Neural crest cell (in vitro differentiated cells): ENCODE results near the gene GMCL2. TPM values are rescaled to one million over a fixed set of nuclear protein-coding genes. Genes with fewer than 3 reads are reported as not detected.

Source experiments
- DNase-seq: peaks from one replicate; pipeline ENCODE4 v3.0.0; 2021; ENCODE audit warnings: low read depth, mixed read lengths, low spot score
- H3K27ac Mint-ChIP-seq: one replicate; pipeline ENCODE4 v1.8.0; 2021; ENCODE audit warnings: mild to moderate bottlenecking, mixed read lengths; ENCODE audit not compliant: unreplicated experiment
- H3K27me3 Mint-ChIP-seq: 2 replicates; pipeline ENCODE4 v1.8.0; 2021; ENCODE audit warnings: low read depth, mild to moderate bottlenecking, mixed read lengths
- H3K36me3 Mint-ChIP-seq: 2 replicates; pipeline ENCODE4 v1.8.0; 2021; ENCODE audit warnings: low read depth, mild to moderate bottlenecking, mixed read lengths
- H3K4me1 Mint-ChIP-seq: 2 replicates; pipeline ENCODE4 v1.8.0; 2021; ENCODE audit warnings: mixed read lengths
- H3K4me3 Mint-ChIP-seq: one replicate; pipeline ENCODE4 v1.8.0; 2021; ENCODE audit warnings: mild to moderate bottlenecking, mixed read lengths
- H3K9me3 Mint-ChIP-seq: 2 replicates; pipeline ENCODE4 v1.8.0; 2021; ENCODE audit warnings: mixed read lengths
- long read RNA-seq: library from polyadenylated mRNA; unstranded; transcript quantifications from one replicate; pipeline ENCODE4 v2.0.0, GENCODE V29; 2020
- total RNA-seq: library from RNA; stranded (reverse); gene quantifications from 2 replicates; pipeline ENCODE4 v1.2.1, GENCODE V29; 2021
- TF ChIP-seq, protein P1 (sequence below): fragments of 200-600 bp; sonication (generic); conservative IDR thresholded peaks from 2 replicates; pipeline ENCODE4 v1.5.0; 2021; ENCODE audit warnings: antibody characterized with exemption, mild to moderate bottlenecking

GMCL2 gene
- total RNA-seq, result not detected in 2 replicates
- long read RNA-seq, result 0 reads

DNA sequence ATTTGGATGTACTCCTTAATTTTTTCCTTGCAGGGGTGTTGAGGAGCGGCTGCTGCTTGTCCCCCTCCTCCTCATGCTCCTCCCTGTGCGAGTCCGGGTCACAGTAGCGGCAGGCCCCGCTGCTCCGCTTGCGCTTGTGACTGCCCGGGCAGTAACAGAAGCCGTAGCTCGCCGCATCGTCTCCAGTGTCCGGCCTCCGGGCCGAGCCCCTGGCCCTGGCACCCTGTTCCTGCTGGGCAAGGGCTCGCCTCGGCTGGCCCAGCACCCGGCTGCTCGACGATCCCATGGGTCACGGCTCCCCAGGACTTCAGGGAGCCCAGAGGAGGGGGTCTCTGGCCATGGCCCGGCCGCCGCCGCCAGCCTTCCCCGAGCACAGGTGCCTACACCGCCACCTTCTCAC, at the start of gene GMCL2:
Gene GMCL2 (minus strand): TSS at position 358 of the 400 bp plus-strand sequence. CDS start 72 bp downstream, at position 286.
- peak within 1 kb of the TSS; percentile 43 for H3K27ac Mint-ChIP-seq
- no peak for DNase-seq
- no peak within 1 kb of the TSS for H3K4me3 Mint-ChIP-seq
- H3K36me3 Mint-ChIP-seq, result no peaks in the 10 kb centered on the region
- TF ChIP-seq, protein P1, sequence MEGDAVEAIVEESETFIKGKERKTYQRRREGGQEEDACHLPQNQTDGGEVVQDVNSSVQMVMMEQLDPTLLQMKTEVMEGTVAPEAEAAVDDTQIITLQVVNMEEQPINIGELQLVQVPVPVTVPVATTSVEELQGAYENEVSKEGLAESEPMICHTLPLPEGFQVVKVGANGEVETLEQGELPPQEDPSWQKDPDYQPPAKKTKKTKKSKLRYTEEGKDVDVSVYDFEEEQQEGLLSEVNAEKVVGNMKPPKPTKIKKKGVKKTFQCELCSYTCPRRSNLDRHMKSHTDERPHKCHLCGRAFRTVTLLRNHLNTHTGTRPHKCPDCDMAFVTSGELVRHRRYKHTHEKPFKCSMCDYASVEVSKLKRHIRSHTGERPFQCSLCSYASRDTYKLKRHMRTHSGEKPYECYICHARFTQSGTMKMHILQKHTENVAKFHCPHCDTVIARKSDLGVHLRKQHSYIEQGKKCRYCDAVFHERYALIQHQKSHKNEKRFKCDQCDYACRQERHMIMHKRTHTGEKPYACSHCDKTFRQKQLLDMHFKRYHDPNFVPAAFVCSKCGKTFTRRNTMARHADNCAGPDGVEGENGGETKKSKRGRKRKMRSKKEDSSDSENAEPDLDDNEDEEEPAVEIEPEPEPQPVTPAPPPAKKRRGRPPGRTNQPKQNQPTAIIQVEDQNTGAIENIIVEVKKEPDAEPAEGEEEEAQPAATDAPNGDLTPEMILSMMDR, result no peak
- peaks cover 4% of the 10 kb centered on the region for H3K27me3 Mint-ChIP-seq
- H3K4me1 Mint-ChIP-seq, result no peaks in the 10 kb centered on the region
- no peaks in the 10 kb centered on the region for H3K9me3 Mint-ChIP-seq

DNA sequence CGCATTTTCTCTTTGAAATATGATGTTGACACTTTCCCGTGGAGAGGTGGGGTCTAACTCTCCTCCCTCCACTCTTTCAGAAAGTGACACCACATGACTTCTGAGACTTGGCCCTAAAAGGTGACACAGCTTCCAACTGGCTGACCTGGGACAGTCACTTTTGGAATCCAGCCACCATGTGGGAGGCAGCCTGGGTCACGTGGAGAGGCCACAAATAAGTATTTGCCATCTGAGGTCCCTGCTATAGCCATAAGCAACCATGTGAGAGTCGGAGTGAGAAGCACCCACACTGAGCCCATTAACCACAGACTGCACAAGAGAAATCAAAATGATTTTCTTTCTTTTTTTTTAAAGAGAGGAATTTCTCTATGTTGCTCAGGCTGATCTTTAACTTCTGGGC, 49.5 kb upstream of the GMCL2 start:
- Mint-ChIP-seq H3K4me1 (peaks cover 12% of the 10 kb centered on the region), H3K9me3 (no peaks in the 10 kb centered on the region), H3K36me3 (no peaks in the 10 kb centered on the region), H3K27ac (no peak overlapping the region), H3K27me3 (peaks cover 4% of the 10 kb centered on the region), H3K4me3 (peak overlapping the region; percentile 32)
- DNase-seq, result no peak
- TF ChIP-seq, protein P1, result no peak

- TF ChIP-seq, protein P1, result no peak
- Mint-ChIP-seq H3K36me3 (no peaks in the 10 kb centered on the region), H3K4me3 (peak overlapping the region; percentile 32), H3K27ac (no peak overlapping the region), H3K9me3 (no peaks in the 10 kb centered on the region), H3K27me3 (peaks cover 4% of the 10 kb centered on the region), H3K4me1 (peaks cover 18% of the 10 kb centered on the region)
- no peak for DNase-seq
These were observed 49.0 kb upstream of the GMCL2 start for GRCh38 chr5:178236126-178236525.

- DNase-seq, result no peak
- TF ChIP-seq, protein P1, result no peak
- Mint-ChIP-seq H3K27me3 (peaks cover 4% of the 10 kb centered on the region), H3K4me1 (peaks cover 20% of the 10 kb centered on the region), H3K27ac (no peak overlapping the region), H3K4me3 (peak overlapping the region; percentile 79), H3K9me3 (no peaks in the 10 kb centered on the region), H3K36me3 (peaks cover under 1% of the 10 kb centered on the region)
These were observed 48.4 kb upstream of the GMCL2 start for GRCh38 chr5:178235588-178235974.

GRCh38 chr5:178234750-178235587, 47.8 kb upstream of the GMCL2 start:
- peaks cover 3% of the 10 kb centered on the region for H3K36me3 Mint-ChIP-seq
- peak; percentile 93 for DNase-seq
- H3K27ac Mint-ChIP-seq, result no peak overlapping the region
- H3K4me3 Mint-ChIP-seq, result peak overlapping the region; percentile 79
- H3K27me3 Mint-ChIP-seq, result peaks cover 4% of the 10 kb centered on the region
- TF ChIP-seq, protein P1, result peak; percentile 79
- H3K9me3 Mint-ChIP-seq, result no peaks in the 10 kb centered on the region
- peaks cover 22% of the 10 kb centered on the region for H3K4me1 Mint-ChIP-seq
